Neural cell (in vitro differentiated cells): Measurements from ENCODE around the gene CYB561A3.

Experiments
- EP300 ChIP-seq: fragments of 450-650 bp; conservative IDR thresholded peaks from 2 replicates; pipeline ENCODE4 v1.6.1; 2014; ENCODE audit warnings: antibody characterized with exemption, mild to moderate bottlenecking, moderate library complexity; ENCODE audit not compliant: poor library complexity, severe bottlenecking
- EZH2 ChIP-seq: fragments of 200-600, 300-800 bp; shearing (Covaris generic), sonication (generic); IDR thresholded peaks from 2 replicates; pipeline ENCODE4 v1.6.1; 2014; ENCODE audit warnings: antibody characterized with exemption, low read length, borderline replicate concordance, mild to moderate bottlenecking; ENCODE audit not compliant: insufficient read depth, poor library complexity, severe bottlenecking
- POLR2AphosphoS5 ChIP-seq: IDR thresholded peaks from 2 replicates; pipeline ENCODE4 v1.6.1; 2012
- RAD21 ChIP-seq: fragments of 450-650 bp; conservative IDR thresholded peaks from 2 replicates; pipeline ENCODE4 v1.6.1; 2014; ENCODE audit warnings: antibody characterized with exemption, mild to moderate bottlenecking, moderate library complexity
- SMC3 ChIP-seq: fragments of 450-650 bp; conservative IDR thresholded peaks from 2 replicates; pipeline ENCODE4 v1.6.1; 2014; ENCODE audit warnings: antibody characterized with exemption, mild to moderate bottlenecking, moderate library complexity; ENCODE audit not compliant: poor library complexity
- TAF1 ChIP-seq: IDR thresholded peaks from 2 replicates; pipeline ENCODE4 v1.6.1; 2012; ENCODE audit warnings: low read depth
- TF ChIP-seq, protein P1 (sequence below): IDR thresholded peaks from 2 replicates; pipeline ENCODE4 v1.6.1; 2012; ENCODE audit warnings: borderline replicate concordance
- TF ChIP-seq, protein P2 (sequence below): fragments of 450-650 bp; IDR thresholded peaks from 2 replicates; pipeline ENCODE4 v1.5.1; 2014; ENCODE audit warnings: antibody characterized with exemption, mild to moderate bottlenecking, moderate library complexity; ENCODE audit not compliant: poor library complexity, severe bottlenecking

DNA sequence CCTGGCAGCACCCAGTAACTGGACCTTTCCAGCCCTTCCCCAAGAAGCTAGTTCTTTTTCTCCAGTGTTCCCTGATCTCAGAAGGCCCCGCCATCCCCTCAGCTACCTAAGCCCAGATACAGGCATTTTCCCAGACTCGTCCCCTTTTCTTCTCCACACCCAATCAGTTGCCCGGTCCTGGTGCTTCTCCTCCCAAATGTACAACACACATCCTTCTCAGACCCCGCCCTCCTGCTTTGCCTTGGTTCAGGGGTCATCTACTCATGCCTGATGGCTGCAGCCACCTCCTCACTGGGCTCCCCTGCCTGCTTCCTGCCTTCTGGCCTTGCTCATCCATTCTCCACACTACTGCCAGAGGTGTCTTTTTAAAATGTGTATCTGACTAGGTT lies 22.2 kb downstream of the CYB561A3 start:
- TF ChIP-seq, protein P1, sequence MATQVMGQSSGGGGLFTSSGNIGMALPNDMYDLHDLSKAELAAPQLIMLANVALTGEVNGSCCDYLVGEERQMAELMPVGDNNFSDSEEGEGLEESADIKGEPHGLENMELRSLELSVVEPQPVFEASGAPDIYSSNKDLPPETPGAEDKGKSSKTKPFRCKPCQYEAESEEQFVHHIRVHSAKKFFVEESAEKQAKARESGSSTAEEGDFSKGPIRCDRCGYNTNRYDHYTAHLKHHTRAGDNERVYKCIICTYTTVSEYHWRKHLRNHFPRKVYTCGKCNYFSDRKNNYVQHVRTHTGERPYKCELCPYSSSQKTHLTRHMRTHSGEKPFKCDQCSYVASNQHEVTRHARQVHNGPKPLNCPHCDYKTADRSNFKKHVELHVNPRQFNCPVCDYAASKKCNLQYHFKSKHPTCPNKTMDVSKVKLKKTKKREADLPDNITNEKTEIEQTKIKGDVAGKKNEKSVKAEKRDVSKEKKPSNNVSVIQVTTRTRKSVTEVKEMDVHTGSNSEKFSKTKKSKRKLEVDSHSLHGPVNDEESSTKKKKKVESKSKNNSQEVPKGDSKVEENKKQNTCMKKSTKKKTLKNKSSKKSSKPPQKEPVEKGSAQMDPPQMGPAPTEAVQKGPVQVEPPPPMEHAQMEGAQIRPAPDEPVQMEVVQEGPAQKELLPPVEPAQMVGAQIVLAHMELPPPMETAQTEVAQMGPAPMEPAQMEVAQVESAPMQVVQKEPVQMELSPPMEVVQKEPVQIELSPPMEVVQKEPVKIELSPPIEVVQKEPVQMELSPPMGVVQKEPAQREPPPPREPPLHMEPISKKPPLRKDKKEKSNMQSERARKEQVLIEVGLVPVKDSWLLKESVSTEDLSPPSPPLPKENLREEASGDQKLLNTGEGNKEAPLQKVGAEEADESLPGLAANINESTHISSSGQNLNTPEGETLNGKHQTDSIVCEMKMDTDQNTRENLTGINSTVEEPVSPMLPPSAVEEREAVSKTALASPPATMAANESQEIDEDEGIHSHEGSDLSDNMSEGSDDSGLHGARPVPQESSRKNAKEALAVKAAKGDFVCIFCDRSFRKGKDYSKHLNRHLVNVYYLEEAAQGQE: no peak
- TF ChIP-seq, protein P2, sequence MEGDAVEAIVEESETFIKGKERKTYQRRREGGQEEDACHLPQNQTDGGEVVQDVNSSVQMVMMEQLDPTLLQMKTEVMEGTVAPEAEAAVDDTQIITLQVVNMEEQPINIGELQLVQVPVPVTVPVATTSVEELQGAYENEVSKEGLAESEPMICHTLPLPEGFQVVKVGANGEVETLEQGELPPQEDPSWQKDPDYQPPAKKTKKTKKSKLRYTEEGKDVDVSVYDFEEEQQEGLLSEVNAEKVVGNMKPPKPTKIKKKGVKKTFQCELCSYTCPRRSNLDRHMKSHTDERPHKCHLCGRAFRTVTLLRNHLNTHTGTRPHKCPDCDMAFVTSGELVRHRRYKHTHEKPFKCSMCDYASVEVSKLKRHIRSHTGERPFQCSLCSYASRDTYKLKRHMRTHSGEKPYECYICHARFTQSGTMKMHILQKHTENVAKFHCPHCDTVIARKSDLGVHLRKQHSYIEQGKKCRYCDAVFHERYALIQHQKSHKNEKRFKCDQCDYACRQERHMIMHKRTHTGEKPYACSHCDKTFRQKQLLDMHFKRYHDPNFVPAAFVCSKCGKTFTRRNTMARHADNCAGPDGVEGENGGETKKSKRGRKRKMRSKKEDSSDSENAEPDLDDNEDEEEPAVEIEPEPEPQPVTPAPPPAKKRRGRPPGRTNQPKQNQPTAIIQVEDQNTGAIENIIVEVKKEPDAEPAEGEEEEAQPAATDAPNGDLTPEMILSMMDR: no peak
- TF ChIP-seq POLR2AphosphoS5: no peak
- TF ChIP-seq EZH2: no peak
- no peak for TF ChIP-seq EP300
- no peak for TF ChIP-seq SMC3
- no peak for TF ChIP-seq RAD21
- TF ChIP-seq TAF1: no peak
